Mesothelial cell of epicardium (in vitro differentiated cells): ENCODE results near the gene CACTIN. TPM values are rescaled to one million over a fixed set of nuclear protein-coding genes. Genes with fewer than 3 reads are reported as not detected.

Experiments used
- DNase-seq, 2 experiments: peaks; one replicate each; pipeline ENCODE4 v3.0.0; 2021; ENCODE audit warnings: low spot score in 2 of 2; ENCODE audit not compliant: unreplicated experiment in 2 of 2
- H3K27ac Mint-ChIP-seq: 2 replicates; pipeline ENCODE4 v1.8.0; 2021; ENCODE audit warnings: mixed read lengths
- H3K27me3 Mint-ChIP-seq: 2 replicates; pipeline ENCODE4 v1.8.0; 2021; ENCODE audit warnings: low read depth, mixed read lengths
- H3K36me3 Mint-ChIP-seq: 2 replicates; pipeline ENCODE4 v1.8.0; 2021; ENCODE audit warnings: mixed read lengths
- H3K4me1 Mint-ChIP-seq: 2 replicates; pipeline ENCODE4 v1.8.0; 2021; ENCODE audit warnings: mixed read lengths
- H3K4me3 Mint-ChIP-seq: 2 replicates; pipeline ENCODE4 v1.8.0; 2021; ENCODE audit warnings: mild to moderate bottlenecking, moderate library complexity, mixed read lengths
- H3K9me3 Mint-ChIP-seq: 2 replicates; pipeline ENCODE4 v1.8.0; 2021; ENCODE audit warnings: mixed read lengths
- total RNA-seq: library from RNA; stranded (reverse); gene quantifications from 3 replicates; pipeline ENCODE4 v1.2.1, GENCODE V29; 2021
- TF ChIP-seq, protein P1 (sequence below): fragments of 200-600 bp; sonication (generic); IDR thresholded peaks from one replicate; pipeline ENCODE4 v1.5.0; 2021; ENCODE audit warnings: antibody characterized with exemption; ENCODE audit not compliant: unreplicated experiment

CACTIN gene
- total RNA-seq, 1 donor from 2014 or later: 39.2 TPM

DNA sequence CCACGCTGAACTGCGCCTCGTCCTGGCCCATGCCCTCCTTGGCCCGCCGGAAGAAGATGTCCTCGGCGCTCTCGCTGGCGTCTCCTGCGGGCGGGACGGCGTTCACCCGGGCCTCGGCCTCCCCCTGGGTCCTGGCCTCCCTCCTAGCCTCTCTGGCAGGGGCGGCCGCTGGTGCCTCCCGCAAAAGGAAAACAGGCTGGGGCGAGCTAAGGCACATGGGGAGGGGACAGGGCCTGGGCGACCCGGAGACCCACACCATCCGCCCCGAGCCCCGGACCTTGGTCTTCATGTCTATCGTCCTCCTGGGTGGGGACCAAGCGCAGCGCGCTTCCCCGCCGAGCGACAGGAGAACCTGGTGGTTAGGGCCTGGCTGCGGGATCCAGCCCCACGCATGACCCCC lies 14.3 kb downstream of the CACTIN start:
- TF ChIP-seq, protein P1, sequence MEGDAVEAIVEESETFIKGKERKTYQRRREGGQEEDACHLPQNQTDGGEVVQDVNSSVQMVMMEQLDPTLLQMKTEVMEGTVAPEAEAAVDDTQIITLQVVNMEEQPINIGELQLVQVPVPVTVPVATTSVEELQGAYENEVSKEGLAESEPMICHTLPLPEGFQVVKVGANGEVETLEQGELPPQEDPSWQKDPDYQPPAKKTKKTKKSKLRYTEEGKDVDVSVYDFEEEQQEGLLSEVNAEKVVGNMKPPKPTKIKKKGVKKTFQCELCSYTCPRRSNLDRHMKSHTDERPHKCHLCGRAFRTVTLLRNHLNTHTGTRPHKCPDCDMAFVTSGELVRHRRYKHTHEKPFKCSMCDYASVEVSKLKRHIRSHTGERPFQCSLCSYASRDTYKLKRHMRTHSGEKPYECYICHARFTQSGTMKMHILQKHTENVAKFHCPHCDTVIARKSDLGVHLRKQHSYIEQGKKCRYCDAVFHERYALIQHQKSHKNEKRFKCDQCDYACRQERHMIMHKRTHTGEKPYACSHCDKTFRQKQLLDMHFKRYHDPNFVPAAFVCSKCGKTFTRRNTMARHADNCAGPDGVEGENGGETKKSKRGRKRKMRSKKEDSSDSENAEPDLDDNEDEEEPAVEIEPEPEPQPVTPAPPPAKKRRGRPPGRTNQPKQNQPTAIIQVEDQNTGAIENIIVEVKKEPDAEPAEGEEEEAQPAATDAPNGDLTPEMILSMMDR: no peak
- Mint-ChIP-seq H3K27ac (no peak overlapping the region), H3K4me3 (no peak overlapping the region), H3K27me3 (peaks cover 9% of the 10 kb centered on the region), H3K36me3 (peaks cover 7% of the 10 kb centered on the region), H3K9me3 (no peaks in the 10 kb centered on the region), H3K4me1 (peaks cover 7% of the 10 kb centered on the region)
- no peak for DNase-seq

DNA sequence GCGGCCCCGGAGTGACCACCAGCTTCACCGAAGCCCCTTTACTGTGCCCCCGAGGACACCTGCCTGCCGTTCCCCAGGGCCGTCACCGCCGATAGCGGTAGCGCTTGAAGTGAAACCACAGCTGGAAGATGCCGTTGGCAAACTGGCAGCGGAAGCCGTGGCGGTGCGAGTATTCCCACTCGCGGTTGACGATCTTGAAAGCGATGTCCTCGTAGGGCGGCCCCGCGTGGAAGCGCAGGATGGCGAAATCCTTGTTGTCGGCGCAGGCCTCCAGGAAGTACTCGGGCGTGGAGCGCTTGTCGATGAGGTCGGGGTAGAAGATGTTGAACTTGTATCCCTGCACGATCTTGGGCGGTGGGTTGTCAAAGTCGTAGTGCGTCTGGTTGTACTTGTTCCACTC lies 14.7 kb downstream of the CACTIN start:
- H3K27ac Mint-ChIP-seq: no peak overlapping the region
- TF ChIP-seq, protein P1: no peak
- peaks cover 7% of the 10 kb centered on the region for H3K36me3 Mint-ChIP-seq
- H3K4me3 Mint-ChIP-seq: no peak overlapping the region
- H3K4me1 Mint-ChIP-seq: peaks cover 10% of the 10 kb centered on the region
- no peaks in the 10 kb centered on the region for H3K9me3 Mint-ChIP-seq
- peaks cover 13% of the 10 kb centered on the region for H3K27me3 Mint-ChIP-seq
- DNase-seq: no peak

DNA sequence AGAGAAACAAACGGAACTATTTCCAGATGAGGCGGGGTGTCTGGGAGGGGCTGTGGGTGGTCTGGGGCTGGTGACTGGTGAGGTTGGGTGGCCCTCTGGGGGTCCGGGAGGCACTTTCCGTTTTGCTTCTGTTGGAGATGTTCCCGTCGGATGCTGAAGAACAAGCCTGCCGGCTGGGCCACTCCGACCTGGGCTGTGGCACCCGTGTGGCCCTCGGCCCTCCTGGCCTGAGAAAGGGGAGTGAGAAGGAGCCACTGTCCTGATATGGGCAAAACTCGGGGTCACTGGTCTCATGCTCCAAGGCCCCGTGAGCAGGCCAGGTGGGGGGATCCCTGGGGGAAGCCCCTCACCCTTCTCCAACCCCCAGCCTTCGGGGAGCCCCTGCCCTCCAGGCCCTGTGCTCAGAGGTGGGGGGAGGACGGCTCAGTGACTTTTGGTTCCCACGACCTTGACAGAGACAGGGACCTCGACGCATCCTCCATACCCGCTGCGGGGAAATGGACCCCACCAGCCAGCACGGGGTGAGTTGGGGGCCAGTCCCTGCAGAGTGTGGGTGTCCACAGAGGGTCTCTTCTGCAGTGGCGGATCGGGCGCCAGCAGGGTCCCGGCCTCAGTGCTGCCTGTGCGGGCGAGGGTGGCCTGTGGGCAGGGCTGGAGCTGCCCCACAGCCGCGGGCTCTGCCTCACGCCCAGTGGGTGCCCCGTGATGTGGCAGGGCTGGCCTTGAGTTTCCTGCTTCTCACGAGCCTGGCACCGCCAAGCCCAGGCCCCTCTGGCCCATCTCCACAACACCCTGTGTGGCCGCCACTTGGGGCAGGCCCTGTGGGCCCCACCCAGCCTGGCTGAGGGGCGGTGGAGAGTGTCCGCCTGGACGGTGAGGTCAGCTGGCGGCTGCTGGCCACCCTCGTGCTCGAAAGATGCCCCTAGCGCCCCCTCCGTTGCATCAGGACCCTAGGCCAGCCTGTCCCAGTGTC lies 15.6 kb downstream of the CACTIN start:
- Mint-ChIP-seq H3K9me3 (no peaks in the 10 kb centered on the region), H3K27me3 (peaks cover 14% of the 10 kb centered on the region), H3K4me3 (no peak overlapping the region)

DNA sequence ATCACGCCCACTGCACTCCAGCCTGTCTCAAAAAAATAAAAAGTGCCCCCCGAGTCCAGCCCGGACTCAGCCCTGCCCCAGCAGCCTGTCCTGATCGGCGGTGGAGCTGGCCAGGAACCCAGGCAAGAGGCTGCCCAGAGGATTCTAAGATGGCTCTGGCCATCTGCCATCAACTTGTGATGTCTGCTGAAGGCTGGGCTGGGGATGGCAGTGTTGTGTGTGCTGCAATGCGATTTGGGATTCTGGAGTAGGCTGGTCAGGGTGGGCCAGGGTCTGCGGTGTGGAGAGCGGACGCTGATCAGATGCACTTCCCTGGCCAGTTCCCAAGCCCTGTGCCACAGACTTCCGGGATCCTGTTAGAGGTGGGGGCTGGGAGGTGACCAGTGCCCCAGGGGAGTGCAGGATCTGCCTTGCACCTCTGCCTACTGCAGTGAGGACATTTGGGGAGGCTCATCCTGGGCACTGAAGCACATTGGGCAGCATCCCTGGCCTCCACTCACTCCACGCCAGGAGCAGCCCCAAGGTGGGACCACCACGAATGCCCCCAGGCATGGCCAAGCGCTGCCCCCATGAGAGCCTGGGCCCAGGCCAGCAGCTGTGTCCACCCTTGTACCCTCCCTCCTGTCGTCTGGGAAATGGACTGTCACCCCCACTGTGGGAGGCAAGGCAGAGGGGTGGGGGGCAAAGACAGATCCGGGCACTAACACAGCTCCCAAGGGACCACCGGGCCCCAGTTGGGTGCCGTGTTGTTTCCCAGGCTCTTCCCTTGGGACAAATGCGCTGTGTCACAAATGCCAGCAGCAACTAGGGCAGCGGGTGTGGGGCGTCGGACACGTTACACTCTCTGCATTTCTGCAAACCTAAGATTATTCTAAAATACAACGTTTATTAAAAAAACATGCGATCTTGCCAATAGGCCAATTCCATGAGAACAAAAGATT lies 16.5 kb downstream of the CACTIN start:
- Mint-ChIP-seq H3K27ac (no peak overlapping the region), H3K4me1 (peaks cover 10% of the 10 kb centered on the region), H3K27me3 (peaks cover 14% of the 10 kb centered on the region), H3K9me3 (no peaks in the 10 kb centered on the region), H3K36me3 (peaks cover 7% of the 10 kb centered on the region), H3K4me3 (no peak overlapping the region)
- TF ChIP-seq, protein P1: no peak
- no peak for DNase-seq

More for the DNA sequence above, 15.6 kb downstream of the CACTIN start:
- H3K4me1 Mint-ChIP-seq: peaks cover 10% of the 10 kb centered on the region
- TF ChIP-seq, protein P1: no peak
- no peak for DNase-seq
- no peak overlapping the region for H3K27ac Mint-ChIP-seq
- H3K36me3 Mint-ChIP-seq: peaks cover 7% of the 10 kb centered on the region

DNA sequence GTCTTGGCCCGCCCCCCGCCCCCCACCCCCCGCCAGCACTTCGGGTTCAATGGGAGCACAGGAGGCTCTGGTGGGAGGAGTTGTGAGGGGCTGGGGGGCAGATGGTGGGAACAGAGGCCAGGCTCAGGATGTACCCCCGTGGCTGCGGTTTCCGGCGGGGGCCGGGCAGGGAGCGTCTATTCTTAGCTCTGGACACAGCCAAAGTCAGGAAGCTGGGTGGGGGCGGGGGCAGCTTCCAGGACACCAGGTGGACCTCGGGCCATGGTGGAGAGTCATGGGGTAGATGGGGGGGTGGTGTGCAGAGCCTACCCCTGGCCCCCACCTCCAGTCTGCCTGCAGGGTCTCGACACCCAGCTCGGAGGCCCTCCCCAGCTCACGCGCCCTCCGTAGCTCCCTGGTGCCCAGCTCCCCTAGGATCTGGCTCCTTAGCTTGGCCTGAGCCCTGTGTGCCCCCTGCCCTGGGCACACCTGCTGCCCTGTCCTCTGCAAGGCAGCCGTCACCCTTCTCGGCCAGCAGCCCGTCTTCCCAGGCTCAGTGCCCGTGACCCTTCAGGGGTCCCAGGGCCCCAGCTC lies 17.8 kb downstream of the CACTIN start:
- no peak for DNase-seq
- H3K36me3 Mint-ChIP-seq: peaks cover 7% of the 10 kb centered on the region
- no peak overlapping the region for H3K4me3 Mint-ChIP-seq
- no peaks in the 10 kb centered on the region for H3K9me3 Mint-ChIP-seq
- peaks cover 16% of the 10 kb centered on the region for H3K27me3 Mint-ChIP-seq
- TF ChIP-seq, protein P1: no peak
- H3K4me1 Mint-ChIP-seq: peaks cover 10% of the 10 kb centered on the region
- no peak overlapping the region for H3K27ac Mint-ChIP-seq
